CD4-positive, alpha-beta T cell treated with Interleukin-4 for 1 hour (primary cell): ENCODE measurements around the gene ZDHHC23.

Source experiments
- DNase-seq, 2 donors: peaks; one replicate each; pipeline ENCODE4 v3.0.0-alpha.2; 2020 to 2022

Gene ZDHHC23

DNA sequence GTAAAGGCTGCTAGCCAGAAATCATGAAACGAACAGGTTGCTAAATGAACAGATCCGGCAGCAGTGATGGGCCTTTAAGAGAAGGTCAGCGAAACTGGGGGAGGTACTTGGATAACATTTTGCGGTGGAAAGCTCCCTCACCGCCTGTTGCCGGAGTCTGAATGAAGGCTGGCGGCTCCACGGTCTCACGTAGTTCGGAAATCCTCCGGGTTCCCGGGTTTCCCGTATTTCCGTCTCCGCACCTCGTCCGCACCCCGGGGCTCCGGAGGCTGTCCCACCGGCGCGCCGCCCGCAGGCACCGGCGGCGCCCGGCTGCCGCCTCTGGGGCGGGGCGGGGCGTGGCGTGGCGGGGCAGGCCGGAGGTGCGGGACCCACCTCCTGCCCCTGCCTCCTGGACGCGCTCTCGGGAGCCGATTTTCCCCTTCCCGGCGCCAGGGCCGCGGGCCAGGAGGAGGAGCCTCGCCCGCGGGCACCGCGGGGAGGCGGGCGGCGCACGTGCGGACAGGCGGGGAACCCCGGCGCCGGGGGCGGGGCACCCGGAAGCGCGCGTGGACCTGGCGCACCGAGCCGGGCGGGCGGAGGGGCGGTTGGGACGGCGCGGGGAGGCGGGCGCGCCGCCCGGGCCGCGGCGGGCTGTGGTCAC, at the start of gene ZDHHC23:
Gene ZDHHC23, plus strand, starts transcription at position 642 of the 643 bp plus-strand sequence. CDS start 790 bp downstream, outside the sequence.
- peak; percentile 62 to 75 for DNase-seq

GRCh38 chr3:113898892-113899291, 48.9 kb upstream of the ZDHHC23 start:
- DNase-seq, result no peak

DNA sequence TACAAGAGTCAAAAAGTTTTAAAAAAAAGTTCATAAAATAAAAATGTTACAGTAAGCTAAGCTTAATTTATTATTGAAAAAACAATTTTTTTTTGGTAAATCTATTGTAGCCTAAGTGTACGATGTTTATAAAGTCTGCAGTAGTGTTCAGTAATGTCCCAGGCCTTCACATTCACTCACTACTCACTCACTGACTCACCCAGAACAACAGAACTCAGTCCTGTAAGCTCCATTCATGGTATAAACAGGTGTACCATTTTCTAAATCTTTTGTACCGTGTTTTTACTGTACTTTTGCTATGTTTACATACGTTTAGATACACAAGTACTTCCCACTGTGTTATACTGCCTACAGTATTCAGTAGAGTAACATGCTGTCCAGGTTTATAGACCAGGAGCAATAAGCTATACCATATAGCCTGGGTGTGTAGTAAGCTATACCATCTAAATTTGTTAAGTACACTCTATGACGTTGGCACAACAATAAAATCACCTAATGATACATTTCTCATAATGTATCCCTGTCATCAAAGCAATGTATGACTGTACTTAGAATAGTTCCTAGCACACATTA, 41.2 kb upstream of the ZDHHC23 start:
- DNase-seq, result no peak

- DNase-seq, result no peak
Observed at GRCh38 chr3:113908133-113908532, 39.7 kb upstream of the ZDHHC23 start.

DNA sequence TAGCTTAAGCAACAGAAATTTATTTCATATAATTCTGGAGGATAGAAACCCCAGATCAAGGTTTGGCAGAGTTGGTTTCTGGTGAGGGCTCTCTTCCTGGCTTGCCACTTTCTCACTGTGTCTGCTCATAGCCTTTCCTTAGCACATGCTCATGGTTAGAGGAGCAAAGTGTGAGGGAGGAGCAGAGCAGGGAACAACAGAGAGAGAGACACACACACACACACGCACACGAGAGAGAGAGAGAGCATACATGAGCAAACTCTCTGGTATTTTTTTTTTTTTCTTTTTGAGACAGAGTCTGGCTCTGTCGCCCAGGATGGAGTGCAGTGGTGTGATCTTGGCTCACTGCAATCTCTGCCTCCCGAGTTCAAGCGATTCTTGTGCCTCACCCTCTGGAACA, 36.8 kb upstream of the ZDHHC23 start:
- DNase-seq, result no peak

DNA sequence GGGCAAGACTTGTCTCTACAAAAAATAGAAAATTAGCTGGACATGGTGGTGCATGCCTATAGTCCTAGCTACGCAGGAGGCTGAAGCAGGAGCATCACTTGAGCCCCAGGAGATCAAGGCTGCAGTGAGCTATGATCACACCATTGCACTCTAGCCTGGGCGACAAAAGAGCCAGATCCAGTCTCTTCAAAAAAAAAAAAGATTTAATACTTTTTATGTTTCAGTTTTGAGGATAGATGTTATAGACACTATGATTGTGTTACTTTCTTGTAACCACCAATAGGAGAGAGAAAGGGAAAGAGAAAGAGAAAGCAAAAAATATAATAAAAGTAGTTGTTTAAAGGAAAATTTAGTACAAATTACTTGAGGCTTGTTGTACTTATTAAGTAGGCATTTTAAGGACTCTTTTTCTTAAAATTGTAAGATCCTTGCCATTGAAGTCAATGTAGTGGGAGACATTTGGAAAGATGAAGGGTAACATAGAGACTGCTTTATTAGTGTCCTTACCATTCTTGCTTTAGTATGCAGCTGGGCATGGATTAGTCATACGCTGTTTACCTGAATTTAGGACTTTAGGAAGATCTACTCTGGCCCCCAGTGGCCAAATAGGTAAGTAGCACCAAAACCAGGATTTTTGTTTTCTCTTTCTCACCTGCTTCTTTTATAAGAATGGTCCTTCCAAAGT, 35.1 kb upstream of the ZDHHC23 start:
- DNase-seq, result peak; percentile 24 to 68

DNA sequence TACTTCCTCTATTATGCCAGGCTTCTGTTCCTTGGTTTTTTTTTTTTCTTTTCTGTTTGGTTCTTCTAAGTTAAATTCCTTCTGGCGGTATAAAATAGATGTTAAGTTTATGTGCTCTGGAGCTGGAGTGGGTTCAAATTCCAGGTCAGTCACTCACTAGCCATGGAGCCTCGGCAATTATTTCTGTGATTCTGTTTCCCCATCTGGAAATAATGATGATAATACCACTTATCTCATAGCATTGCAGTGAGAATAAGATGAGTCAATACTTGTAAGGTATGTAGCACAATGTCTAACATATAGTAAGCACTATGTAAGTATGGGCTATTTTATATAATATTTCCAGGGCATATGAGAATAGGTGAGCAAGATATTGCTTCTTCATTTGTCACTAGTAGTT, 33.2 kb upstream of the ZDHHC23 start:
- no peak for DNase-seq

DNA sequence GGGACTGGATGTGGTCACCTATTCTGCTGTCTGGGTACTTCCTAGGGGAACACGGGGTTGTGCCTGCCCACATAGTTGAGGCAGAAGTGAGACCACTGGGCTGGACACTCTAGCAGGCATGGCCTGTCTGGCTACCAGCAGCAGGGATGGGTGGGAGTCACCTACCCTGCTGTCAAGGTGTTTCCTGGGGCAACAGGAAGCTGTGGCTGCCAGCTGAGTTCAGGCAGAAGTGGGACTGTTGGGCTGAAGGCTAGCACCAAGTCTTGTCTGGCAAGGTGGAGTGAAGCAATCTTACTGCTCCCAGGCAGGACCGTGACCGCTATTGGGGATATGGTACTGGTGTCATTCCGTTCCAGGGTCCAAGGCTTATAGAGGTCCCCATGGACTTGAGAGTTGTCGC, 20.3 kb upstream of the ZDHHC23 start:
- DNase-seq, result no peak

GRCh38 chr3:113946831-113947230, 982 bp upstream of the ZDHHC23 start:
- no peak for DNase-seq

GRCh38 chr3:113948015-113948917, 453 bp downstream of the ZDHHC23 start:
- peak in 1 of 2 donors; percentile 15 for DNase-seq

DNA sequence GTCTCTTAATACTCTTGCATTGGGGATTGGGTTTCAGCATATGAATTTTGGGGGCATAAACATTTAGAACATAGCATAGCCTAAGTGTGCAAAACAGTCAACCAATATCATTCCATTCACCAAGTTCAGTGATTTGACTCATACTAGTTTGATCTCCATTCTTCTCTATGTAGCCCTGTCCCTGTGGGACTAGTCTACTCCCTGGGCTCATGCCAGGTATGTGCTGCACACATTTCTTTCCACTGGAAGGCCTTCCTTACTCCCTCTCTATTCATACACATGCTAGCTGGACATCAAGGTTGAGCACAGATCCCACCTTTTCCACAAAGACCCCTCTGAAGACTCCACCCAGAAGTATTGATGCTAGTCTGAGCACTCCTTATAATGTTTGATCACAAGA, 5.1 kb downstream of the ZDHHC23 start:
- DNase-seq, result no peak

GRCh38 chr3:113953677-113954076, 5.9 kb downstream of the ZDHHC23 start:
- DNase-seq, result no peak

- DNase-seq, result no peak
Observed at GRCh38 chr3:113954091-113954685, 6.4 kb downstream of the ZDHHC23 start.

DNA sequence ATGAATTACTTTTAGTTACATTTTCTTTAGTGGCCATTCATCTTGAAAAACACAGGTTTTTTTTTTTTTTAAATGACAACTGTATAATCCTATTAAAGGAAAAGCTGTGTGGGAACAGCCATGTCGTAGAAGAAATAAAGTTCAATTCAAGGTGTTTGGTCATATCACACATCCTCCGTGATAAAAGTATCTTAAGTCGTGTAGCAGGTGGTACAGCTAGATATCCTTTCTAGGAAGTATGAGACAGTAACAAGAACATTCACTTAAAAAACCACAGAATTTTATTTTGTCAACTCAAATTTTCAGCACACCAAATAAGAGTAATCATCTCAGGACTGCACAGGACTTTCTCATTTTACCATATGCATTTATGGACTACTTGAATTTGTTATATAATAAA, 16.1 kb downstream of the ZDHHC23 start:
- no peak for DNase-seq

GRCh38 chr3:113966172-113966571, 18.4 kb downstream of the ZDHHC23 start:
- no peak for DNase-seq

DNA sequence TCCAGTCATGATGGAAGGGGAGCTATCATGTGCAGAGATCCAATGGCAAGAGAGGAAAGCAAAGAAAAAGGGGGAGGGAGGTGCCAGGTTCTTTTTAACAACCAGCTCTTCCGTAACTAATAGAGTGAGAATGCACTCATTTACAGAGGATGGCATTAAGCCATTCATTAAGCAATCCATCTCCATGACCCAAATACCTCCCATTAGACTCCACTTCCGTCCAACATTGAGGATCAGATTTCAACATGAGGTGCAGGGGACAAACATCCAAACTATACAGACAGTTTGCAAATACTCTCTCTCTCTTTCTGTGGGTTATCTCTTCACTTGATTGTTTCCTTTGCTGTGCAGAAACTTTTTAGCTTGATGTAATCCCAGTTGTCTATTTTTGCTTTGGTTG, 21.2 kb downstream of the ZDHHC23 start:
- DNase-seq, result no peak

GRCh38 chr3:113977822-113978221, 30.0 kb downstream of the ZDHHC23 start:
- DNase-seq, result no peak

DNA sequence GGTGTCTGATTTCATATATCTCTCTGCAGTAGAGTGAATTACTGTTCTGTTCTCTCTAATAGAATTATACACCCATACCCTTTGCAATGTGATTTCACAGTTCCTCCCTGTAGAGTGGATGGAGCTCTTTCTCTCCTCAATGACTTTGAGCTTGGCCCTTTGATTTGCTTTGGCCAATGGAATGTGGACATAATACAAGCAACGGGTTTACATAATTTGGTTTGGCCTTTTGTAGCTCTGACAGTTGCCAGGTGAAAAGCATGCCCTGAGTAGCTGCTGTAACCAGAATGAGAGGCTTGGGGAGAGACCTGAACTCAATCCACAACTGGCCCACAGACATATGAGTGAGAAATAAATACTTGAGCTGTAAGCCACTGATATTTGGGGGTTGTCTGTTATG, 32.1 kb downstream of the ZDHHC23 start:
- no peak for DNase-seq

GRCh38 chr3:113981803-113982202, 34.0 kb downstream of the ZDHHC23 start:
- no peak for DNase-seq

- no peak for DNase-seq
Observed at GRCh38 chr3:113983544-113983943, 35.7 kb downstream of the ZDHHC23 start.

DNA sequence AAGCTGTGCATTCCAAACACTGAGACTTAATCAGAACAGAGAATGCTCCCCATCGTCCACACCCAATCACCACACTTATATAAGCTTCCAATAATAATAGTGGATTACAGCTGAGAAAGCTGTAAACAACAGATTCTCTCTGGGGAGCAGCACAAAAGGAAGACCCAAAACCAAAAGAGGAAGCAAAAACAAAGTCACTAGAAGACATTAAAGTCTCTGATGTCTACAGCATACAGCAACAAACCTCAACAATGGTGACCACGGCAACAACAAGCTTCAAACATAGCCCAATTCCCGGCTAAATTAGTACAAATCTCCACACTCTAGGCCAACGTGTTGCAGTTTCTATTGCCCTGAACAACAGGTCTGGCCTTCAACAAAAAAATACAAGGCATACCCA, 37.7 kb downstream of the ZDHHC23 start:
- DNase-seq, result peak; percentile 28 to 64

GRCh38 chr3:114005481-114005880, 57.7 kb downstream of the ZDHHC23 start:
- peak in 1 of 2 donors; percentile 71 for DNase-seq
